SU-DHL-6 (cell line): Measurements from ENCODE around the gene RUNX2.

ENCODE experiments used
- CTCF ChIP-seq: fragments of 200-600 bp; sonication (generic); IDR thresholded peaks from one replicate; pipeline ENCODE4 v1.5.1; 2017; ENCODE audit warnings: antibody characterized with exemption, mild to moderate bottlenecking, low read length, moderate library complexity; ENCODE audit not compliant: insufficient read depth, poor library complexity, severe bottlenecking
- EZH2phosphoT487 ChIP-seq: fragments of 200-600 bp; sonication (generic), shearing (Covaris generic); conservative IDR thresholded peaks from 2 replicates; pipeline ENCODE4 v1.6.1; 2018; ENCODE audit warnings: mild to moderate bottlenecking, antibody characterized with exemption, low read length, moderate library complexity, mixed read lengths

- TF ChIP-seq CTCF (no peak), EZH2phosphoT487 (no peak)
Observed at GRCh38 chr6:45599053-45599452, 270.9 kb downstream of the RUNX2 start.
